ENCODE results near the gene GATAD2A. TPM values are rescaled to one million over a fixed set of nuclear protein-coding genes. Genes with fewer than 3 reads are reported as not detected.
"Not testable (repeated sequence)": the region's sequence is repeated elsewhere in the genome, so short reads cannot be mapped to it uniquely, and the experiment has no call there.

Gene GATAD2A
- polyA plus RNA-seq, 1 experiment: 22.0 TPM

DNA sequence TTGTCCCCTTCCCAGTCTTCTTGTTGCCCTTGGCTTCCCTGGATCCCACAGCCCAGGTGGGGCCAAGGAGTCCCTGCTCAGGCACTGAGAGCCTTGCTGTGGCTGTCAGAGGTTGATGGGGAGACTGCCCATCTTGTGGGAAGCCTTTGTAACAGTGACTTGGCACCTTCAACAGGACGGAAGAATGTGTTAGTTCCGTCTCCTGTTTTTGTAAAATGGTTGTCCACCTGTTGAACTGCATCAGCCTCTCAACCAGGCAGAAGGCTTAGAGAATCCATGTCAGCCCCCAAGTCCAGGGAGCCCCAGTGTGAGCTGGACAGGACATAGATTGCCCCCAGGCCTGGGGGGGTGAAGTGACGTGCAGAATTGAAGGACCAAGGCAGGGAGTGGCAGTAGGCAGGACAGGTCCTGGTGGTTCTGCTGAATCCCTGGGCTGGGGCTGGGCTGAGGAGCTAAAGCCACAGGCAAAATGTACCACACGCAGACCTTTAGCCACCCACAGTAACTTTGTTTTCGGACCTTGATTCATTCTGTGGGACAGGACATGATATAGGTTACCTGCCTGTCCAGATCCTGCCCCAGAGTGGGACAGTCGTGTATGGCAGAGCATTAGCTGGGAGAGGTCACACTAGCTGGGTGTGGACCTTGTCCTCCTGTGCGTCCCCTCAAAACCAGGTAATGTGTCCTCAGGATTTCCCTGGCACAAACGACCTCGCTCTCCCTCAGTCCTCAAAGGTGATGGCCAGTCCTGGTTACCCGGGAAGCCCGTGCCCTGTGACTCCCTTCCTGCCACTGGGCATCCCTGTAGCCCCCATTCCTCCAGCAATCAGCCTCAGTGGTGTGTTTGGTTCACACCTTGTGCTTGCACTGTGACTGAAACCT is 47.0 kb downstream of the GATAD2A start:
- CTCF ChIA-PET: no interaction called here
- DNase-seq (ENCODE audit: low read depth, low spot score): no peak
- H3K27me3 ChIP-seq (ENCODE audit: control insufficient read depth, insufficient read depth, low read length): no peaks in the 10 kb centered on the region
- POLR2A ChIA-PET: no interaction called here
- no peak overlapping the region for H3K27ac ChIP-seq (ENCODE audit: low read depth, low read length)
- no peak for TF ChIP-seq CTCF (IDR thresholded peaks at IDR 0.05; ENCODE audit: low read depth, low read length)
- H3K9me3 ChIP-seq (ENCODE audit: control insufficient read depth, insufficient read depth, low read length): no peaks in the 10 kb centered on the region; the same call in 1 of the 2 replicates
- no peak overlapping the region for H3K4me3 ChIP-seq (ENCODE audit: low read depth, low read length)

GRCh38 chr19:19453125-19453454 is 47.6 kb downstream of the GATAD2A start:
- no peaks in the 10 kb centered on the region; the same call in 1 of the 2 replicates for H3K9me3 ChIP-seq (ENCODE audit: control insufficient read depth, insufficient read depth, low read length)
- H3K4me3 ChIP-seq (ENCODE audit: low read depth, low read length): no peak overlapping the region
- TF ChIP-seq CTCF (IDR thresholded peaks at IDR 0.05; ENCODE audit: low read depth, low read length): no peak
- ChIA-PET CTCF (no interaction called here), POLR2A (no interaction called here)
- no peak for DNase-seq (ENCODE audit: low read depth, low spot score)
- H3K27me3 ChIP-seq (ENCODE audit: control insufficient read depth, insufficient read depth, low read length): no peaks in the 10 kb centered on the region
- H3K27ac ChIP-seq (ENCODE audit: low read depth, low read length): no peak overlapping the region

- CTCF ChIA-PET: not testable (repeated sequence)
- POLR2A ChIA-PET: interaction anchor here (0.5 kb wide), 1 partner anchor 342 kb away, joined by 3 read pairs; no protein-coding TSS in a partner anchor
Measured at GRCh38 chr19:19455166-19455919, 49.9 kb downstream of the GATAD2A start.

DNA sequence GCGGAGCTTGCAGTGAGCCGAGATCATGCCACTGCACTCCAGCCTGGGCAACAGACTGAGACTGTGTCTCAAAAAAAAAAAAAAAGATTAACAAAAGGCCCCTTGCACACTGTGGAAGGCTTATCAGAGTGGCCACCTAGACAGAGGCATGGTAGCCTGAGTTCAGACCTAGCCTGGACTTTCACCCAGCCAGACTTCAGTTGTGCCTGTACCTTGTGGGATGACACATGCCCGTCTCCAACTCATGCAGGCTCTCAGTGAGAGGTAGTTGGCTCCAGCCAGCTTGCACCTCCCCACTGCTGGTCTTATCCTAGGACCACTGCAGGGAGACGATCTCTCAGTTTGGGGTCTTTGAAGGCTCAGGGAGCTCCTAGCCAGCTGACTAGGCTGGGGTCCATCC is 52.2 kb downstream of the GATAD2A start:
- no peak overlapping the region for H3K4me3 ChIP-seq (ENCODE audit: low read depth, low read length)
- DNase-seq (ENCODE audit: low read depth, low spot score): no peak
- H3K27ac ChIP-seq (ENCODE audit: low read depth, low read length): peak overlapping the region; percentile 87
- no peaks in the 10 kb centered on the region for H3K27me3 ChIP-seq (ENCODE audit: control insufficient read depth, insufficient read depth, low read length)
- ChIA-PET POLR2A (no interaction called here), CTCF (no interaction called here)
- H3K9me3 ChIP-seq (ENCODE audit: control insufficient read depth, insufficient read depth, low read length): no peaks in the 10 kb centered on the region; the same call in 1 of the 2 replicates
- TF ChIP-seq CTCF (IDR thresholded peaks at IDR 0.05; ENCODE audit: low read depth, low read length): no peak

More at GRCh38 chr19:19455166-19455919, 49.9 kb downstream of the GATAD2A start:
- H3K9me3 ChIP-seq (ENCODE audit: control insufficient read depth, insufficient read depth, low read length); DNase-seq (ENCODE audit: low read depth, low spot score); H3K4me3 ChIP-seq (ENCODE audit: low read depth, low read length); H3K27ac ChIP-seq (ENCODE audit: low read depth, low read length); H3K27me3 ChIP-seq (ENCODE audit: control insufficient read depth, insufficient read depth, low read length): not testable (repeated sequence)

- Histone ChIP-seq H3K9me3 (ENCODE audit: control insufficient read depth, insufficient read depth, low read length) (no peaks in the 10 kb centered on the region; the same call in 1 of the 2 replicates), H3K27me3 (ENCODE audit: control insufficient read depth, insufficient read depth, low read length) (no peaks in the 10 kb centered on the region), H3K4me3 (ENCODE audit: low read depth, low read length) (no peak overlapping the region), H3K27ac (ENCODE audit: low read depth, low read length) (peak overlapping the region; percentile 87)
- CTCF ChIA-PET: no interaction called here
- POLR2A ChIA-PET: no interaction called here
- no peak for TF ChIP-seq CTCF (IDR thresholded peaks at IDR 0.05; ENCODE audit: low read depth, low read length)
- DNase-seq (ENCODE audit: low read depth, low spot score): no peak
Measured at GRCh38 chr19:19458110-19458816, 52.8 kb downstream of the GATAD2A start.

All from AG04450 (cell line).